ENCODE results near the gene HOXA10. TPM values are rescaled to one million over a fixed set of nuclear protein-coding genes. Genes with fewer than 3 reads are reported as not detected.
A peak's percentile ranks its signal among the peaks of the same experiment; 100 is the strongest.

The HOXA10 gene
- polyA plus RNA-seq, 1 donor from 2014 or later: 0.70 TPM

DNA sequence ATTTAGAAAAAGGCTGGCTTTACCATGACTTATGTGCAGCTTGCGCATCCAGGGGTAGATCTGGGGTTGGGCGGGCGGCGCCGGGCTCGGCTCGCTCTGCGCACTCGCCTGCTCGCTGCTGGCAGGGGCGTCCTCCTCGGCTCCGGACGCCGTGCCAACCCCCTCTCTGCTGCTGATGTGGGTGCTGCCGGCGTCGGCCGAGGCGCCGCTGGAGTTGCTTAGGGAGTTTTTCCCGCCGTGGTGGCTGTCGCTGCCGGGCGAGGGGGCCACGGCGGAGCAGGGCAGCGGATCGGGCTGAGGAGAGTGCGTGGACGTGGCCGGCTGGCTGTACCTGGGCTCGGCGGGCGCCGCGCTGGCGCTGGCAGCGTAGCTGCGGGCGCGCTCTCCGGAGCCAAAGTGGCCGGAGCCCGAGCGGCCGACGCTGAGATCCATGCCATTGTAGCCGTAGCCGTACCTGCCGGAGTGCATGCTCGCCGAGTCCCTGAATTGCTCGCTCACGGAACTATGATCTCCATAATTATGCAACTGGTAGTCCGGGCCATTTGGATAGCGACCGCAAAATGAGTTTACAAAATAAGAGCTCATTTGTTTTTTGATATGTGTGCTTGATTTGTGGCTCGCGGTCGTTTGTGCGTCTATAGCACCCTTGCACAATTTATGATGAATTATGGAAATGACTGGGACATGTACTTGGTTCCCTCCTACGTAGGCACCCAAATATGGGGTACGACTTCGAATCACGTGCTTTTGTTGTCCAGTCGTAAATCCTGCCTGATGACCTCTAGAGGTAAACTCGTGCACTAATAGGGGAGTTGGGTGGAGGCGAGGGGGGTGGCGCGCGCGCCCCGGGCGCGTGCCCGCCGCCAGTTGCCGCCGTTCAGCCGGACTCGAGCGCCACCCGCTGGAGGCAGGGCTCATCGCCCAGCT lies 30.8 kb downstream of the HOXA10 start, which contains the start of gene HOXA5:
HOXA5 (minus strand) TSS at position 659 of the 927 bp plus-strand sequence; CDS start at position 585, 74 bp downstream.
- Mint-ChIP-seq H3K36me3 (no peaks in the 10 kb centered on the region), H3K4me3 (peak within 1 kb of the TSS; percentile 63 to 83 (median 78)), H3K27me3 (peaks cover 28% of the 10 kb centered on the region), H3K4me1 (peaks cover 4 to 9% (median 9%) of the 10 kb centered on the region in 3 donors), H3K27ac (no peak within 1 kb of the TSS), H3K9me3 (no peaks in the 10 kb centered on the region)

DNA sequence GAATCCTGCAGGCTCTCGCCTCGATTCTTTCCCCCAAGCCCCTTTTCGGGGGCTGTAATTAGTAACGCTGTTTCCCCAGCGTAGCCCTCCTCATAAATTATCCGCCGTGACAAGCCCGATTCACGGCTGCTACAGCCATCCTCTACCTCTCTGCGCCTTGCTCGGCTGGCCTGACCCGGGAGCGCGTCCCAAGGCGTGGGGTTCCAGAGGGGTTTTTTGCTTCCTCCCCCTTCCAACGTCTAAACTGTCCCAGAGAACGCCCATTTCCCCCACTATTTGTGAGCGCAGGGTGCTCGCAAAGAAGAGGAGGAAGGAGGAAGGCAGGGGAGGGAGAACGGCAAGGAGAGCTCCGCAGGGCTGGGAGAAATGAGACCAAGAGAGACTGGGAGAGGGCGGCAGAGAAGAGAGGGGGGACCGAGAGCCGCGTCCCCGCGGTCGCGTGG lies 31.5 kb downstream of the HOXA10 start:
- no peaks in the 10 kb centered on the region for H3K9me3 Mint-ChIP-seq
- H3K4me1 Mint-ChIP-seq: peaks cover 3 to 4% (median 4%) of the 10 kb centered on the region in 3 donors
- H3K27me3 Mint-ChIP-seq: peaks cover 23% of the 10 kb centered on the region
- H3K36me3 Mint-ChIP-seq: no peaks in the 10 kb centered on the region
- H3K27ac Mint-ChIP-seq: no peak overlapping the region
- peak overlapping the region in 3 of 4 donors; percentile 39 to 82 (median 49) for H3K4me3 Mint-ChIP-seq

DNA sequence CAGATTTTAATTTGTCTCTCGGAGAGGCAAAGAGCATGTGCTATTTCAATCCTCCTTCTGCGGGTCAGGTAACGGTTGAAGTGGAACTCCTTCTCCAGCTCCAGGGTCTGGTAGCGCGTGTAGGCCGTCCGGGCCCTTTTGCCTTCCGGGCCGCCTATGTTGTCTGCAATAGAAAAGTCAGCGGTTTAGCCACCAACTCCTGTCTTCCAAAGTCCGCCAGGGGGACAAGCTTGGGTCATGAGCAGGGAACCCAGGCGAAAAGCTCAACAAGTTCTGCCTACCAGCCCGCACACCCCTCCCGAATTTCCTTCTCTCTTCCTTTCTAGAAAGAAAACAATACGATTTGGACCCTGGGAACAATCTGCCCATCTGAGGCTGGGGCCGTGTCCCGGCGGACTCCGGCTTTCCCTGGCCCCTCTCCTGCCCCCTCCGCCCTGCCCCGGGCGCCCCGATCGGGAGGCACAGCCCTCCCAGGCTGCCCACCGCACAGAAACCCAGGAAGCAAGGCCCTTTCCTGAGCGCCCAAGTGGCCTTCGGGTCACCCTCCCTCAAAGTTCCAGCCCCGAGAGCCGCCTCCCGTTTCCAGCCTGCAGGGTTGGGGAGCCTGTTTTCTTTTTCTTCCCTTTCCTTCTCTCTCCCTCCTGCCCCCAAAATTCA lies 32.1 kb downstream of the HOXA10 start:
- no peak overlapping the region for H3K4me3 Mint-ChIP-seq
- no peaks in the 10 kb centered on the region for H3K9me3 Mint-ChIP-seq
- no peaks in the 10 kb centered on the region for H3K36me3 Mint-ChIP-seq
- H3K27ac Mint-ChIP-seq: peak overlapping the region in 1 of 3 donors; percentile 9
- H3K27me3 Mint-ChIP-seq: peaks cover 17% of the 10 kb centered on the region
- peaks cover 0 to 4% (median 3%) of the 10 kb centered on the region in 3 donors for H3K4me1 Mint-ChIP-seq

- no peaks in the 10 kb centered on the region for H3K9me3 Mint-ChIP-seq
- H3K27ac Mint-ChIP-seq: peak overlapping the region in 1 of 3 donors; percentile 9
- H3K27me3 Mint-ChIP-seq: peaks cover 10% of the 10 kb centered on the region
- H3K36me3 Mint-ChIP-seq: no peaks in the 10 kb centered on the region
- peaks cover 0 to 2% (median under 1%) of the 10 kb centered on the region in 3 donors for H3K4me1 Mint-ChIP-seq
- H3K4me3 Mint-ChIP-seq: peak overlapping the region in 1 of 4 donors; percentile 12
Observed at GRCh38 chr7:27141137-27141922, 32.8 kb downstream of the HOXA10 start.

DNA sequence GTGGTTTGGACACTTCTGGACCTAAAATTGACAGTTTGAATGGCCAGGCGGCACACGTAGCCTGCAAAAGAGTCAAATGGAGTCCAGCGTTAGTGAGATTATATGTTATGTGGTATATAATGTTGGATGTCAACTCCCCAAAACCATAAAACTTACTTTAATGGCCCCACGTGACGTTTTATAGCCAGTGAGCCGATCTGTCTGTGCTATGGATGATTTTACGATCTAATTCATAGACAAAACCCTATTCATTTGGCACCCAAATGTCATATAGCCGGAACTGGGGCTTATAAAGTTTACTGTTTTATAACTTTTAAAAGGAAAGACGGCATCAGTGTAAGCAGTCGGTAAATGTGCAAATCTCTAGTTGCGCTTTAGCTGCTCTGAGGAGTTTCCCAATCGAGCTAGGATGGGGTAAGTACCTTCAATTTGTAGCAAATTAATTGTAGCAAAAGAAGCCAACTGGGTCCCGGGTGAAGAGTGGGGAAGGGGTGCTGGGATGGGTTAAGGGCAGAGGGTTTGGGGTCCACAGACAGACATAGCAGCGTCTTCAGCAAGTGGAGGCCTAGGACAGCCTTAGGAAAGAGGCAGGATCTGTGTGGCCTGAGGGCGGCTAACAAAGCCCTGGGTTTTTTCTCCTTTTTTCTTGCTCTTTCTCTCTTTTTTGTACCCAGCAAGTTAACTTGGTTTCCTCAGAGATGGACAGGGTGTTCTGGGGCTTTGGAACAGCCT lies 33.8 kb downstream of the HOXA10 start:
- H3K27me3 Mint-ChIP-seq: peaks cover 13% of the 10 kb centered on the region

GRCh38 chr7:27139334-27140125 lies 34.6 kb downstream of the HOXA10 start:
- H3K9me3 Mint-ChIP-seq: no peaks in the 10 kb centered on the region
- peaks cover 0 to 5% (median 2%) of the 10 kb centered on the region in 3 donors for H3K4me1 Mint-ChIP-seq
- H3K36me3 Mint-ChIP-seq: no peaks in the 10 kb centered on the region
- peaks cover 18% of the 10 kb centered on the region for H3K27me3 Mint-ChIP-seq
- no peak overlapping the region for H3K4me3 Mint-ChIP-seq
- H3K27ac Mint-ChIP-seq: no peak overlapping the region

More for the DNA sequence above, 33.8 kb downstream of the HOXA10 start:
- Mint-ChIP-seq H3K4me3 (no peak overlapping the region), H3K4me1 (peaks cover 0 to 2% (median 0%) of the 10 kb centered on the region in 3 donors), H3K9me3 (no peaks in the 10 kb centered on the region), H3K27ac (no peak overlapping the region), H3K36me3 (no peaks in the 10 kb centered on the region)

DNA sequence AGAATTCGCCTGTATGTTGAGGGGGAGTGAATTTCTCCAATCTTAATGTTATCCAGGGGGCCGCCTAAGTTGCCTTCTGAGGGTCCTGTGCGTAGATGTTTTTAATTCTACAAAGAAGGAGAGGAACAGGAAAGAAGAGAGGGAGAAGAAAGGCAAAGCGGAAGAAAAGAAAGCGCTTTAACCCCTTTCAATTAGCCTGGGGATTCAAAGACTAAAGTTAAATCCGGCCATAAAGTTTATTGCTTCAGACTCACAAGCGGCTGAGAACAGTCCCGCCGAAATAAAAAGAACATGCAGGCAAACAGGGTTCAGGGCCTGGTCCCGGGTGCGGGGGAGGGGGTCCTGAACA lies 35.2 kb downstream of the HOXA10 start:
- peaks cover 0 to 5% (median 2%) of the 10 kb centered on the region in 3 donors for H3K4me1 Mint-ChIP-seq
- no peak overlapping the region for H3K27ac Mint-ChIP-seq
- no peak overlapping the region for H3K4me3 Mint-ChIP-seq
- H3K9me3 Mint-ChIP-seq: no peaks in the 10 kb centered on the region
- no peaks in the 10 kb centered on the region for H3K36me3 Mint-ChIP-seq
- peaks cover 22% of the 10 kb centered on the region for H3K27me3 Mint-ChIP-seq

- H3K4me1 Mint-ChIP-seq: peaks cover 0 to 5% (median 2%) of the 10 kb centered on the region in 3 donors
- peaks cover 25% of the 10 kb centered on the region for H3K27me3 Mint-ChIP-seq
- no peak overlapping the region for H3K27ac Mint-ChIP-seq
- H3K4me3 Mint-ChIP-seq: no peak overlapping the region
- H3K9me3 Mint-ChIP-seq: no peaks in the 10 kb centered on the region
- no peaks in the 10 kb centered on the region for H3K36me3 Mint-ChIP-seq
Observed at GRCh38 chr7:27138472-27138871, 35.6 kb downstream of the HOXA10 start.

DNA sequence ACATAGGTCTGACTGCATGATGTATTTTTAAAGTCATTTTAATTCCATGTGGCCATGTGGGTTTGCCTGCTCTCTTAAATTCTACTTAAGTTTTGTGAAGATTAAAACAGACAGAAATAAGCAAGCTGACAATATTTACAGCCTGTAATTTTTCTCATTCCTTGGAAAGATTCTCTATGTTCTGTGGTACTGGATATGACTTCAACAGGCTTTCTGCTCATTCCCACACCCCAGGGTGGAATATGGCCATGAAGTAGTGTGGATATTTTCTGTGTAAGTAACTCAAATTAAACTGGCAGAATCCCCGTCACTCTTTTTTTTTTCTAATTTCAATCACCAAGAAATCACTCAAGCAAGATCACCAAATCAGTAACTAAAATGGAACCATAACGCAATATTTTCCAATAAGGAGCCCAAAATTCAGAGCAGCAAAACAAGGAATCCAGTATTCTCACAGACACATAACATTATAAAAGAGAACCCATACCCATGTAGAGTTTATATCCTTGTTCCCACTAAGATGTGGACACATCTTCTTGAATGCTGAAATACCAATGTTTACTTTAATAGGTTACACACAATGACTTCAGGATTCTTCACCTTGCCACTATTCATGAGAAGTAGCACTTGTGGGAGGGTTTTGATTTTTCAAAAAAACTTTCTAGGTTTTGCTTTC lies 36.3 kb downstream of the HOXA10 start:
- H3K27me3 Mint-ChIP-seq: peaks cover 29% of the 10 kb centered on the region
- no peak overlapping the region for H3K4me3 Mint-ChIP-seq
- peaks cover 0 to 5% (median 2%) of the 10 kb centered on the region in 3 donors for H3K4me1 Mint-ChIP-seq

GRCh38 chr7:27134392-27134791 lies 39.7 kb downstream of the HOXA10 start:
- no peaks in the 10 kb centered on the region for H3K36me3 Mint-ChIP-seq
- no peaks in the 10 kb centered on the region for H3K9me3 Mint-ChIP-seq
- peaks cover 0 to 5% (median 2%) of the 10 kb centered on the region in 3 donors for H3K4me1 Mint-ChIP-seq
- H3K27me3 Mint-ChIP-seq: peaks cover 33% of the 10 kb centered on the region
- peak overlapping the region in 1 of 3 donors; percentile 16 for H3K27ac Mint-ChIP-seq
- no peak overlapping the region for H3K4me3 Mint-ChIP-seq

More for the DNA sequence above, 36.3 kb downstream of the HOXA10 start:
- no peaks in the 10 kb centered on the region for H3K9me3 Mint-ChIP-seq
- no peaks in the 10 kb centered on the region for H3K36me3 Mint-ChIP-seq
- no peak overlapping the region for H3K27ac Mint-ChIP-seq

DNA sequence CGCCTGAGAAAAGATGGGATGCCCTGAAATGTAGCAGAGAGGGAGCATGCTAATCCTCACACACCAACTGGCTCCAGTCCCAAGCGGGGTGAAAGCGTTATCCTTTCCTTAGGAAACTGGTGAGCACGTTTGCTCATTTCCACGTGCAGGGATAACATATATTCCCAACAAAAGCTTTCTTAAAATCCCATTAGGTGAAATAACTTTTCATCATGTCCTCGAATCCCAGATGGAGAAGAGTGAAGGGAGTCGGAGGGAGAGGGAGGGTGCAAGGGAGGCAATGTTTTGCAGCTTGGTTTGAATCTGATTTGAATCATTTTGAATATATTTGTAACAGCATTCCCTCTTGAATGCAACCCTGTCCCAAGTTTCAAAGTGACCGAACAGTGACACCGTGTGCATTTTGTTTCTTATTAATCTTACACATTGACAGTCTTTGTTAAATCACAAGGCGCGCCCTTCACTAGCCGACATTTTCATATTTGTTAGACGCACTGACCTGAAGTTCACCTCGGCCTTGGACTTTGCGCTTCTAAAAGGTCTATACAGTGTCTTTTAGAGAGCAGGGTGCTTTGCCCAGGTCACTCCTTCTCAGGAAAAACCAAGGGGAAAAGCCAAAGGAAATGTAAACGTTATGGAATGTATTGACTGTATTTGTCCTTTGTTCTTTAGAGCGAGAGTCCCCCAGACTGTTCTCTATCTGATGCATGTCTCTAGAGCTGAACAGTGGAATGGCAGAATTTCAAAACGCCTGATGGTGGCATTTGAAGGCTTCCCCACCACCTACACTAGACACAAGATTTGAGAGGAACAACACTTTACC lies 40.5 kb downstream of the HOXA10 start:
- Mint-ChIP-seq H3K4me1 (peaks cover 2 to 5% (median 3%) of the 10 kb centered on the region in 3 donors), H3K9me3 (no peaks in the 10 kb centered on the region), H3K27me3 (peaks cover 33% of the 10 kb centered on the region), H3K27ac (no peak overlapping the region), H3K36me3 (no peaks in the 10 kb centered on the region), H3K4me3 (no peak overlapping the region)

- H3K4me1 Mint-ChIP-seq: peaks cover 2 to 5% (median 4%) of the 10 kb centered on the region in 3 donors
- H3K9me3 Mint-ChIP-seq: no peaks in the 10 kb centered on the region
- H3K36me3 Mint-ChIP-seq: no peaks in the 10 kb centered on the region
- no peak overlapping the region for H3K27ac Mint-ChIP-seq
- H3K27me3 Mint-ChIP-seq: peaks cover 33% of the 10 kb centered on the region
- H3K4me3 Mint-ChIP-seq: no peak overlapping the region
Observed at GRCh38 chr7:27132978-27133377, 41.1 kb downstream of the HOXA10 start.

All from IgD-negative memory B cell (primary cell).